HT1080 (cell line): ENCODE results near the gene EIF4G1. TPM values are rescaled to one million over a fixed set of nuclear protein-coding genes. Genes with fewer than 3 reads are reported as not detected.

Experiments
- DNase-seq: peaks from one replicate; pipeline ENCODE4 v3.0.0-alpha.2; 2015; ENCODE audit warnings: low read depth
- small RNA-seq: library from RNA; depleted of rRNA; stranded (forward); fragments of <200 nt; gene quantifications from one replicate; pipeline ENCODE3, GENCODE V24; 2014
- total RNA-seq: library from RNA; depleted of rRNA; stranded (reverse); fragments of >200 nt; shearing (Covaris generic); gene quantifications from 2 replicates; pipeline ENCODE4 v1.2.3, GENCODE V29; 2014; rRNA removed

The EIF4G1 gene
- total RNA-seq, 1 experiment from 2014 or later: 760 TPM

GRCh38 chr3:184381261-184382224, 67.1 kb downstream of the EIF4G1 start:
- no peak for DNase-seq

GRCh38 chr3:184382326-184383032, 68.1 kb downstream of the EIF4G1 start:
- DNase-seq: no peak

- no peak for DNase-seq
Observed at GRCh38 chr3:184383033-184383740, 68.8 kb downstream of the EIF4G1 start.

GRCh38 chr3:184384342-184384741, 69.9 kb downstream of the EIF4G1 start:
- DNase-seq: no peak

Small RNA genes within 50 kb of the gene (small RNA-seq; reads per million reads assigned to genes)
- 866 reads per million, percentile 98 among the genes with 10 or more reads in this experiment for gene SNORD66

Other genes with a start within 250 kb of the EIF4G1 start
- gene HTR3E, start 217.5 kb upstream of the EIF4G1 start, total RNA-seq: not detected in 2 replicates
- 85.0 and 88.4 TPM in 2 replicates for gene EIF2B5, start 179.2 kb upstream of the EIF4G1 start, total RNA-seq
- gene DVL3, start 159.2 kb upstream of the EIF4G1 start, total RNA-seq: 38.6 and 46.8 TPM in 2 replicates
- 840 and 907 TPM in 2 replicates for gene AP2M1, start 139.8 kb upstream of the EIF4G1 start, total RNA-seq
- 49.1 and 72.9 TPM in 2 replicates for gene ABCF3, start 128.4 kb upstream of the EIF4G1 start, total RNA-seq
- gene VWA5B2, start 85.0 kb upstream of the EIF4G1 start, total RNA-seq: not detected in 2 replicates
- 93.3 and 146 TPM in 2 replicates for gene ALG3, start 65.6 kb upstream of the EIF4G1 start, total RNA-seq
- 18.5 TPM in 2 replicates for gene EEF1AKMT4, start 64.9 kb upstream of the EIF4G1 start, total RNA-seq
- gene CAMK2N2, start 53.1 kb upstream of the EIF4G1 start, total RNA-seq: 3.6 and 10.5 TPM in 2 replicates
- not detected in 2 replicates for gene ECE2, start 38.6 kb upstream of the EIF4G1 start, total RNA-seq
- 1,567 and 1,674 TPM in 2 replicates for gene PSMD2, start 15.4 kb upstream of the EIF4G1 start, total RNA-seq
- 61.8 and 71.7 TPM in 2 replicates for gene FAM131A, start 23.0 kb downstream of the EIF4G1 start, total RNA-seq
- 13.9 and 21.1 TPM in 2 replicates for gene CLCN2, start 47.0 kb downstream of the EIF4G1 start, total RNA-seq
- gene POLR2H, start 47.1 kb downstream of the EIF4G1 start, total RNA-seq: 327 and 330 TPM in 2 replicates
- gene THPO, start 63.6 kb downstream of the EIF4G1 start, total RNA-seq: not detected in 2 replicates
- gene CHRD, start 65.4 kb downstream of the EIF4G1 start, total RNA-seq: 0.43 and 1.2 TPM in 2 replicates
- 0.94 and 1.00 TPM in 2 replicates for gene EPHB3, start 247.2 kb downstream of the EIF4G1 start, total RNA-seq